Measurements from ENCODE around the gene UBQLNL.

UBQLNL gene

GRCh38 chr11:5507177-5507932, 9.1 kb downstream of the UBQLNL start:
- DNase-seq (ENCODE audit: low spot score) = no peak

- no peak for DNase-seq (ENCODE audit: low spot score)
These were observed 11.0 kb downstream of the UBQLNL start for GRCh38 chr11:5505363-5506048.

- no peak for DNase-seq (ENCODE audit: low spot score)
These were observed 12.0 kb downstream of the UBQLNL start for GRCh38 chr11:5504403-5504921.

GRCh38 chr11:5500393-5500801, 16.1 kb downstream of the UBQLNL start:
- no peak for DNase-seq (ENCODE audit: low spot score)

- DNase-seq (ENCODE audit: low spot score) = no peak
These were observed 16.8 kb downstream of the UBQLNL start for GRCh38 chr11:5499671-5500070.

- no peak for DNase-seq (ENCODE audit: low spot score)
These were observed 26.7 kb downstream of the UBQLNL start for GRCh38 chr11:5489576-5490357.

GRCh38 chr11:5488798-5489399, 27.6 kb downstream of the UBQLNL start:
- DNase-seq (ENCODE audit: low spot score) = no peak

- DNase-seq (ENCODE audit: low spot score) = no peak
These were observed 28.1 kb downstream of the UBQLNL start, which contains the start of gene OR52D1 for GRCh38 chr11:5488385-5488784. TSS of gene OR52D1 (plus strand) at chr11:5488685. CDS start at chr11:5488707, 22 bp downstream.

- no peak for DNase-seq (ENCODE audit: low spot score)
These were observed 30.1 kb downstream of the UBQLNL start for GRCh38 chr11:5486421-5486820.

- no peak for DNase-seq (ENCODE audit: low spot score)
These were observed 30.5 kb downstream of the UBQLNL start for GRCh38 chr11:5486003-5486402.

GRCh38 chr11:5476186-5476819, 40.2 kb downstream of the UBQLNL start:
- DNase-seq (ENCODE audit: low spot score) = peak; percentile 47

- no peak for DNase-seq (ENCODE audit: low spot score)
These were observed 42.6 kb downstream of the UBQLNL start for GRCh38 chr11:5473921-5474320.

- DNase-seq (ENCODE audit: low spot score) = no peak
These were observed 49.0 kb downstream of the UBQLNL start for GRCh38 chr11:5467527-5467926.
